Lower lobe of right lung (tissue), 2 donors: ENCODE measurements around the gene MAPT. TPM values are rescaled to one million over a fixed set of nuclear protein-coding genes. Genes with fewer than 3 reads are reported as not detected.
"Not testable (repeated sequence)": the region's sequence is repeated elsewhere in the genome, so short reads cannot be mapped to it uniquely, and the experiment has no call there.

ENCODE experiments used
- ATAC-seq, 2 donors: fragments of 200-7000 bp; cut with Tn5 transposase; one replicate each; pipeline ENCODE4 v1.9.1; 2020 to 2022; ENCODE audit warnings: mild to moderate bottlenecking in 2 of 2, moderate library complexity in 2 of 2
- DNase-seq: peaks from one replicate; pipeline ENCODE4 v3.0.0-alpha.2; 2020
- H3K27ac ChIP-seq: fragments of 200-600 bp; one replicate; pipeline ENCODE4 v1.8.0; 2022
- H3K27me3 ChIP-seq: fragments of 200-600 bp; one replicate; pipeline ENCODE4 v1.8.0; 2022; ENCODE audit warnings: low read depth
- H3K36me3 ChIP-seq: fragments of 200-600 bp; one replicate; pipeline ENCODE4 v1.8.0; 2022; ENCODE audit warnings: mild to moderate bottlenecking
- H3K4me1 ChIP-seq: fragments of 200-600 bp; one replicate; pipeline ENCODE4 v1.8.0; 2022
- H3K4me3 ChIP-seq: fragments of 200-600 bp; one replicate; pipeline ENCODE4 v1.8.0; 2022; ENCODE audit warnings: mild to moderate bottlenecking
- H3K9me3 ChIP-seq: fragments of 200-600 bp; one replicate; pipeline ENCODE4 v1.8.0; 2022
- intact Hi-C: fragments of 100-400 bp; cut with DNase I; formaldehyde crosslinking; loops from one replicate; pipeline ENCODE4 v1.11.0; 2022
- total RNA-seq: library from RNA; stranded (reverse); fragmentation: NEBNext Ultra II Directional; extraction: Animal tissue kit (Norgen Biotek cat#: 25700); gene quantifications from one replicate; pipeline ENCODE4 v1.2.1, GENCODE V29; 2021
- TF ChIP-seq, protein P1 (sequence below): fragments of 200-600 bp; IDR thresholded peaks from one replicate; pipeline ENCODE4 v1.8.0; 2022; ENCODE audit warnings: antibody characterized with exemption, mild to moderate bottlenecking
- donor health status: DM: no; HTN: yes; CAD: no; lungs with severe emphysema.

The MAPT gene
- total RNA-seq, 1 donor from 2014 or later: 5.5 TPM

GRCh38 chr17:45912319-45912718, 18.0 kb downstream of the MAPT start:
- ATAC-seq: no peak
- no peaks in the 10 kb centered on the region for H3K36me3 ChIP-seq
- intact Hi-C loops: no loop called here

DNA sequence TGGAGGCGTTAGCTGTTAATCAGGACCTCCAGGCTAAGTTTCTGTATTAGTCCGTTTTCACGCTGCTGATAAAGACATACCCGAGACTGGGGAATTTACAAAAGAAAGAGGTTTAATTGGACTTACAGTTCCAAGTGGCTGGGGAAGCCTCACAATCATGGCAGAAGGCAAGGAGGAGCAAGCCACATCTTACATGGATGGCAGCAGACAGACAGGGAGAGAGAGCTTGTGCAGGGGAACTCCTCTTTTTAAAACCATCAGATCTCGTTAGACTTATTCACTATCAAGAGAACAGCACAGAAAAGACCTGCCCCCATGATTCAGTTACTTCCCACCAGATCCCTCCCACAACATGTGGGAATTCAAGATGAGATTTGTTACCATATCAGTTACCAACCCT, 18.7 kb downstream of the MAPT start:
- not testable (repeated sequence) for H3K9me3 ChIP-seq, DNase-seq, ATAC-seq

More at GRCh38 chr17:45912319-45912718, 18.0 kb downstream of the MAPT start:
- H3K27ac ChIP-seq: no peak overlapping the region
- DNase-seq: no peak
- TF ChIP-seq, protein P1, sequence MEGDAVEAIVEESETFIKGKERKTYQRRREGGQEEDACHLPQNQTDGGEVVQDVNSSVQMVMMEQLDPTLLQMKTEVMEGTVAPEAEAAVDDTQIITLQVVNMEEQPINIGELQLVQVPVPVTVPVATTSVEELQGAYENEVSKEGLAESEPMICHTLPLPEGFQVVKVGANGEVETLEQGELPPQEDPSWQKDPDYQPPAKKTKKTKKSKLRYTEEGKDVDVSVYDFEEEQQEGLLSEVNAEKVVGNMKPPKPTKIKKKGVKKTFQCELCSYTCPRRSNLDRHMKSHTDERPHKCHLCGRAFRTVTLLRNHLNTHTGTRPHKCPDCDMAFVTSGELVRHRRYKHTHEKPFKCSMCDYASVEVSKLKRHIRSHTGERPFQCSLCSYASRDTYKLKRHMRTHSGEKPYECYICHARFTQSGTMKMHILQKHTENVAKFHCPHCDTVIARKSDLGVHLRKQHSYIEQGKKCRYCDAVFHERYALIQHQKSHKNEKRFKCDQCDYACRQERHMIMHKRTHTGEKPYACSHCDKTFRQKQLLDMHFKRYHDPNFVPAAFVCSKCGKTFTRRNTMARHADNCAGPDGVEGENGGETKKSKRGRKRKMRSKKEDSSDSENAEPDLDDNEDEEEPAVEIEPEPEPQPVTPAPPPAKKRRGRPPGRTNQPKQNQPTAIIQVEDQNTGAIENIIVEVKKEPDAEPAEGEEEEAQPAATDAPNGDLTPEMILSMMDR: no peak
- H3K27me3 ChIP-seq: peaks cover 5% of the 10 kb centered on the region
- no peak overlapping the region for H3K4me3 ChIP-seq
- H3K9me3 ChIP-seq: peaks cover 9% of the 10 kb centered on the region
- no peaks in the 10 kb centered on the region for H3K4me1 ChIP-seq

GRCh38 chr17:45914047-45914717, 19.8 kb downstream of the MAPT start:
- intact Hi-C loops: no loop called here
- Histone ChIP-seq H3K27ac (no peak overlapping the region), H3K9me3 (peaks cover 9% of the 10 kb centered on the region), H3K4me3 (no peak overlapping the region), H3K4me1 (no peaks in the 10 kb centered on the region), H3K27me3 (no peaks in the 10 kb centered on the region), H3K36me3 (no peaks in the 10 kb centered on the region)
- TF ChIP-seq, protein P1: no peak
- no peak for ATAC-seq
- no peak for DNase-seq

More for the DNA sequence above, 18.7 kb downstream of the MAPT start:
- H3K4me3 ChIP-seq, H3K4me1 ChIP-seq, H3K36me3 ChIP-seq, intact Hi-C loops, H3K27ac ChIP-seq, H3K27me3 ChIP-seq: not testable (repeated sequence)

GRCh38 chr17:45915263-45915662, 20.9 kb downstream of the MAPT start:
- H3K27ac ChIP-seq: no peak overlapping the region
- no peak for DNase-seq
- H3K36me3 ChIP-seq: no peaks in the 10 kb centered on the region
- intact Hi-C loops: no loop called here
- ATAC-seq: no peak
- H3K4me1 ChIP-seq: no peaks in the 10 kb centered on the region
- TF ChIP-seq, protein P1: no peak
- peaks cover 6% of the 10 kb centered on the region for H3K27me3 ChIP-seq
- no peak overlapping the region for H3K4me3 ChIP-seq
- peaks cover 9% of the 10 kb centered on the region for H3K9me3 ChIP-seq

DNA sequence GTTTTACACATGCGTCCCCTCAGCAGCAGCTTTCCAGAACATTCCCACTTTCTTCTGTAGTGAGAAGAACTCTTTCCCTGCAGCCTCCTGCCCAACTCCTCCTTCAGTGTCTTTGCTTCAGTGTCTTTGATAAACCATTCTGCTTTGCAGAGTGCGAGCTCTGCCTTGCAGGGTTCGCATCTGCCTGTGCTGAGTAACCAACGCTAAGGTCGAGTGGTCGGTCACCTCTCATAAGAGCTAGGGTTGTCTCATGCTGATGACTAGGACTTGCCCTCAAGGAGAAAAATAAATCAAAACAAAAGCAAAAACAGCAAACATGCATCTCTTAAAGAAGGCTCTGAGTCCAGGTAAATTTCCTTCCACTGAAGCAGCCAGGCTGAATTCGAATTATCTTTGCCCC, 22.7 kb downstream of the MAPT start:
- no peak overlapping the region for H3K4me3 ChIP-seq
- peaks cover 9% of the 10 kb centered on the region for H3K27me3 ChIP-seq
- TF ChIP-seq, protein P1: no peak
- H3K36me3 ChIP-seq: no peaks in the 10 kb centered on the region
- intact Hi-C loops: no loop called here
- peaks cover 9% of the 10 kb centered on the region for H3K9me3 ChIP-seq
- ATAC-seq (no peak), DNase-seq (no peak)
- H3K4me1 ChIP-seq: no peaks in the 10 kb centered on the region
- no peak overlapping the region for H3K27ac ChIP-seq

DNA sequence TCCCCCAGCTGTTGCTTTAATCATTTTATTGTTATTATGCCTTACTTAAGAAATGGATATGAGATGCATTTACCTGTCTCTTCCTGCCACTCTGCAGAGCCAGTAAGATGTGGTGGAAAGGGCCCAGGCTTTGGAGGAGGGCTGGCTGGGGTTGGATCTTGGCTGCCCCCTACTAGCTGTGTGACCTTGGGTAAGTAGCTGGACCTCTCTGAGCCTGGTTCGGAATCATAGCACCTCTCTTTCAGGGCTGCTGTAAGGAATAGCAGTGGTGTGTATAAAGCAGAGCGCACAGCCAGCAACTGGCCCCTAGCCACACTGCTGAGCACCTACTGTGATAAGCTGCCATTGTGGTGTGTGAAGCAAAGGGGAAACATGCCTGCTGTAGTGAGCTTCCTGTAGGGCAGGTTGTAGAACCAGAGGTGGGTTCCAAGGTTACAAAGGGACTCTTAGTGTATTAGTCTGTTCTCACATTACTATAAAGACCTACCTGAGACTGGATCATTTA, 23.9 kb downstream of the MAPT start:
- TF ChIP-seq, protein P1: no peak
- H3K4me1 ChIP-seq: peaks cover 2% of the 10 kb centered on the region
- peaks cover 9% of the 10 kb centered on the region for H3K27me3 ChIP-seq
- no peak overlapping the region for H3K4me3 ChIP-seq
- intact Hi-C loops: no loop called here
- H3K9me3 ChIP-seq: no peaks in the 10 kb centered on the region
- no peak for DNase-seq
- H3K27ac ChIP-seq: no peak overlapping the region
- H3K36me3 ChIP-seq: no peaks in the 10 kb centered on the region
- ATAC-seq: no peak
